Central memory CD4-positive, alpha-beta T cell (primary cell): ENCODE data around the gene LRRC32.
"Not testable (repeated sequence)": the region's sequence is repeated elsewhere in the genome, so short reads cannot be mapped to it uniquely, and the experiment has no call there.

Experiments used
- DNase-seq: peaks from one replicate; pipeline ENCODE4 v3.0.0; 2022

LRRC32 gene

GRCh38 chr11:76626266-76626665 is 44.3 kb downstream of the LRRC32 start:
- no peak for DNase-seq

GRCh38 chr11:76625472-76626186 is 44.9 kb downstream of the LRRC32 start:
- DNase-seq, result no peak

GRCh38 chr11:76624500-76625379 is 45.8 kb downstream of the LRRC32 start:
- DNase-seq, result no peak

GRCh38 chr11:76623884-76624419 is 46.6 kb downstream of the LRRC32 start:
- no peak for DNase-seq

GRCh38 chr11:76623171-76623883 is 47.2 kb downstream of the LRRC32 start:
- no peak for DNase-seq

- no peak for DNase-seq
Observed at GRCh38 chr11:76622493-76623094, 48.0 kb downstream of the LRRC32 start.

GRCh38 chr11:76621868-76622267 is 48.7 kb downstream of the LRRC32 start:
- no peak for DNase-seq

GRCh38 chr11:76621466-76621865 is 49.1 kb downstream of the LRRC32 start:
- DNase-seq, result no peak

GRCh38 chr11:76620489-76620888 is 50.1 kb downstream of the LRRC32 start:
- DNase-seq, result no peak

GRCh38 chr11:76619801-76620200 is 50.7 kb downstream of the LRRC32 start:
- DNase-seq, result not testable (repeated sequence)

- no peak for DNase-seq
Observed at GRCh38 chr11:76617553-76618265, 52.8 kb downstream of the LRRC32 start.

- DNase-seq, result no peak
Observed at GRCh38 chr11:76616676-76617552, 53.6 kb downstream of the LRRC32 start.

- DNase-seq, result no peak
Observed at GRCh38 chr11:76615950-76616349, 54.6 kb downstream of the LRRC32 start.

GRCh38 chr11:76614471-76615179 is 55.9 kb downstream of the LRRC32 start:
- DNase-seq, result no peak

GRCh38 chr11:76613901-76614300 is 56.6 kb downstream of the LRRC32 start:
- no peak for DNase-seq

GRCh38 chr11:76612226-76612625 is 58.3 kb downstream of the LRRC32 start:
- DNase-seq, result no peak

GRCh38 chr11:76610871-76611475 is 59.6 kb downstream of the LRRC32 start:
- DNase-seq, result no peak

GRCh38 chr11:76610371-76610770 is 60.2 kb downstream of the LRRC32 start:
- DNase-seq, result no peak

- no peak for DNase-seq
Observed at GRCh38 chr11:76609736-76610370, 60.7 kb downstream of the LRRC32 start.
